OCI-LY1 (cell line): ENCODE results near the gene ISCA1.

Experiments used
- EZH2 ChIP-seq: fragments of 200-600 bp; sonication (generic), shearing (Covaris generic); IDR thresholded peaks from 2 replicates; pipeline ENCODE4 v1.8.0; 2017; ENCODE audit warnings: borderline replicate concordance, mixed run types, mild to moderate bottlenecking, antibody characterized with exemption, low read length, moderate library complexity, mixed read lengths
- TF ChIP-seq, protein P1 (sequence below): fragments of 200-600 bp; sonication (generic), shearing (Covaris generic); IDR thresholded peaks from 2 replicates; pipeline ENCODE4 v1.5.1; 2017; ENCODE audit warnings: mild to moderate bottlenecking, antibody characterized with exemption, low read length, moderate library complexity, mixed read lengths

DNA sequence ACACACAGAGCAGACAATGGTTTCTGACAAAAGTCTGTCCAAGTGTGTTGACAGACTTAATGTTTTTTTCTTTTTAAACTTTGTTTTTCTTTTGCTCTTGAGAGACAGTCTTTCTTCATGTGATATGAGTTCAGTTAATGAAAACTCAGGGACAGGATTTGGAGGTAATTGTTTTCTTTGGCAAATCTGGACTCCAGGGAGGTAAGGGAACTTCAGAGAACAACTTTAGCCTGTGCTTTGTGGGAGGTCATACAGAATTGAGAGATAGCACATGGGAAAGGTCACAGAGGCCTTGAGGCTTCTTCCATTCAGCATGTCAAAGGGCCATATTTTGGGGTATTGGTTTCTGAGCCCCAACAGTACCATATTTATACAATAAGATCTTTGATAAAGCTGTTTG is 32.2 kb downstream of the ISCA1 start:
- TF ChIP-seq, protein P1, sequence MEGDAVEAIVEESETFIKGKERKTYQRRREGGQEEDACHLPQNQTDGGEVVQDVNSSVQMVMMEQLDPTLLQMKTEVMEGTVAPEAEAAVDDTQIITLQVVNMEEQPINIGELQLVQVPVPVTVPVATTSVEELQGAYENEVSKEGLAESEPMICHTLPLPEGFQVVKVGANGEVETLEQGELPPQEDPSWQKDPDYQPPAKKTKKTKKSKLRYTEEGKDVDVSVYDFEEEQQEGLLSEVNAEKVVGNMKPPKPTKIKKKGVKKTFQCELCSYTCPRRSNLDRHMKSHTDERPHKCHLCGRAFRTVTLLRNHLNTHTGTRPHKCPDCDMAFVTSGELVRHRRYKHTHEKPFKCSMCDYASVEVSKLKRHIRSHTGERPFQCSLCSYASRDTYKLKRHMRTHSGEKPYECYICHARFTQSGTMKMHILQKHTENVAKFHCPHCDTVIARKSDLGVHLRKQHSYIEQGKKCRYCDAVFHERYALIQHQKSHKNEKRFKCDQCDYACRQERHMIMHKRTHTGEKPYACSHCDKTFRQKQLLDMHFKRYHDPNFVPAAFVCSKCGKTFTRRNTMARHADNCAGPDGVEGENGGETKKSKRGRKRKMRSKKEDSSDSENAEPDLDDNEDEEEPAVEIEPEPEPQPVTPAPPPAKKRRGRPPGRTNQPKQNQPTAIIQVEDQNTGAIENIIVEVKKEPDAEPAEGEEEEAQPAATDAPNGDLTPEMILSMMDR: no peak
- no peak for TF ChIP-seq EZH2
